ENCODE results near the gene CEP164.
"Not testable (repeated sequence)": the region's sequence is repeated elsewhere in the genome, so short reads cannot be mapped to it uniquely, and the experiment has no call there.

Gene CEP164

GRCh38 chr11:117396970-117397369 is 69.3 kb downstream of the CEP164 start:
- DNase-seq (ENCODE audit: low read depth): no peak

GRCh38 chr11:117398618-117399017 is 71.0 kb downstream of the CEP164 start:
- DNase-seq (ENCODE audit: low read depth): not testable (repeated sequence)

- DNase-seq (ENCODE audit: low read depth): not testable (repeated sequence)
Measured at GRCh38 chr11:117399100-117399840, 71.6 kb downstream of the CEP164 start.

- DNase-seq (ENCODE audit: low read depth): not testable (repeated sequence)
Measured at GRCh38 chr11:117405898-117406297, 78.2 kb downstream of the CEP164 start.

- no peak for DNase-seq (ENCODE audit: low read depth)
Measured at GRCh38 chr11:117407016-117407415, 79.4 kb downstream of the CEP164 start.

GRCh38 chr11:117408356-117408755 is 80.7 kb downstream of the CEP164 start:
- no peak for DNase-seq (ENCODE audit: low read depth)

- DNase-seq (ENCODE audit: low read depth): no peak
Measured at GRCh38 chr11:117409511-117409910, 81.9 kb downstream of the CEP164 start.

- DNase-seq (ENCODE audit: low read depth): no peak
Measured at GRCh38 chr11:117410238-117410637, 82.6 kb downstream of the CEP164 start.

GRCh38 chr11:117410861-117411710 is 83.4 kb downstream of the CEP164 start:
- no peak for DNase-seq (ENCODE audit: low read depth)

- no peak for DNase-seq (ENCODE audit: low read depth)
Measured at GRCh38 chr11:117411736-117412135, 84.1 kb downstream of the CEP164 start.

GRCh38 chr11:117412176-117412575 is 84.5 kb downstream of the CEP164 start:
- no peak for DNase-seq (ENCODE audit: low read depth)

GRCh38 chr11:117412653-117413275 is 85.1 kb downstream of the CEP164 start:
- no peak for DNase-seq (ENCODE audit: low read depth)

- DNase-seq (ENCODE audit: low read depth): no peak
Measured at GRCh38 chr11:117413616-117414015, 86.0 kb downstream of the CEP164 start.

- no peak for DNase-seq (ENCODE audit: low read depth)
Measured at GRCh38 chr11:117414724-117415123, 87.1 kb downstream of the CEP164 start.

GRCh38 chr11:117415358-117415896 is 87.8 kb downstream of the CEP164 start:
- no peak for DNase-seq (ENCODE audit: low read depth)

- no peak for DNase-seq (ENCODE audit: low read depth)
Measured at GRCh38 chr11:117417342-117417741, 89.7 kb downstream of the CEP164 start.

- DNase-seq (ENCODE audit: low read depth): no peak
Measured at GRCh38 chr11:117417856-117418255, 90.2 kb downstream of the CEP164 start.

- DNase-seq (ENCODE audit: low read depth): no peak
Measured at GRCh38 chr11:117418737-117419481, 91.3 kb downstream of the CEP164 start.

GRCh38 chr11:117419482-117420142 is 92.0 kb downstream of the CEP164 start:
- DNase-seq (ENCODE audit: low read depth): no peak

- no peak for DNase-seq (ENCODE audit: low read depth)
Measured at GRCh38 chr11:117420143-117420485, 92.5 kb downstream of the CEP164 start.

- DNase-seq (ENCODE audit: low read depth): no peak
Measured at GRCh38 chr11:117420598-117420997, 92.9 kb downstream of the CEP164 start.
